HG02970 (cell line): ENCODE measurements around the gene MPIG6B.
"Not testable (repeated sequence)": the region's sequence is repeated elsewhere in the genome, so short reads cannot be mapped to it uniquely, and the experiment has no call there.

Experiments used
- ATAC-seq: cut with Tn5 transposase; IDR thresholded peaks from one replicate; pipeline ENCODE4 v1.9.1; 2021; ENCODE audit warnings: mild to moderate bottlenecking, moderate library complexity, moderate number of reproducible peaks; ENCODE audit not compliant: unreplicated experiment, low FRiP score

The MPIG6B gene

GRCh38 chr6:31700740-31701401, 22.3 kb upstream of the MPIG6B start:
- ATAC-seq, result no peak

- no peak for ATAC-seq
Observed at GRCh38 chr6:31701666-31702404, 21.3 kb upstream of the MPIG6B start.

- ATAC-seq, result no peak
Observed at GRCh38 chr6:31702405-31702818, 20.8 kb upstream of the MPIG6B start.

GRCh38 chr6:31702819-31703716, 20.1 kb upstream of the MPIG6B start, which contains the start of gene ABHD16A:
TSS of gene ABHD16A (minus strand) at chr6:31703324. CDS start at chr6:31703281, 43 bp downstream.
- ATAC-seq, result peak; percentile 93

GRCh38 chr6:31705931-31706330, 17.2 kb upstream of the MPIG6B start:
- ATAC-seq, result no peak

GRCh38 chr6:31706599-31706998, 16.6 kb upstream of the MPIG6B start, which contains the start of gene LY6G6F:
TSS of gene LY6G6F (plus strand) at chr6:31706866. CDS start at chr6:31706907, 41 bp downstream.
- no peak for ATAC-seq

GRCh38 chr6:31707701-31708100, 15.5 kb upstream of the MPIG6B start:
- ATAC-seq, result no peak

- no peak for ATAC-seq
Observed at GRCh38 chr6:31708224-31708623, 14.9 kb upstream of the MPIG6B start.

- ATAC-seq, result not testable (repeated sequence)
Observed at GRCh38 chr6:31709157-31709556, 14.0 kb upstream of the MPIG6B start.

- no peak for ATAC-seq
Observed at GRCh38 chr6:31710523-31711219, 12.5 kb upstream of the MPIG6B start.

GRCh38 chr6:31711233-31711632, 11.9 kb upstream of the MPIG6B start:
- ATAC-seq, result no peak

GRCh38 chr6:31712296-31712695, 10.9 kb upstream of the MPIG6B start:
- no peak for ATAC-seq

GRCh38 chr6:31713465-31713864, 9.7 kb upstream of the MPIG6B start:
- no peak for ATAC-seq

GRCh38 chr6:31713991-31714684, 9.0 kb upstream of the MPIG6B start:
- ATAC-seq, result no peak

- ATAC-seq, result no peak
Observed at GRCh38 chr6:31715022-31715958, 7.9 kb upstream of the MPIG6B start, which contains the start of gene LY6G6D. TSS of gene LY6G6D (plus strand) at chr6:31715348. CDS start at chr6:31715356, 8 bp downstream.

- ATAC-seq, result no peak
Observed at GRCh38 chr6:31717499-31718222, 5.5 kb upstream of the MPIG6B start.

- ATAC-seq, result no peak
Observed at GRCh38 chr6:31718265-31718664, 4.9 kb upstream of the MPIG6B start.

- no peak for ATAC-seq
Observed at GRCh38 chr6:31719001-31719400, 4.2 kb upstream of the MPIG6B start.
